Measurements from ENCODE around the gene OGFR.

Gene OGFR

DNA sequence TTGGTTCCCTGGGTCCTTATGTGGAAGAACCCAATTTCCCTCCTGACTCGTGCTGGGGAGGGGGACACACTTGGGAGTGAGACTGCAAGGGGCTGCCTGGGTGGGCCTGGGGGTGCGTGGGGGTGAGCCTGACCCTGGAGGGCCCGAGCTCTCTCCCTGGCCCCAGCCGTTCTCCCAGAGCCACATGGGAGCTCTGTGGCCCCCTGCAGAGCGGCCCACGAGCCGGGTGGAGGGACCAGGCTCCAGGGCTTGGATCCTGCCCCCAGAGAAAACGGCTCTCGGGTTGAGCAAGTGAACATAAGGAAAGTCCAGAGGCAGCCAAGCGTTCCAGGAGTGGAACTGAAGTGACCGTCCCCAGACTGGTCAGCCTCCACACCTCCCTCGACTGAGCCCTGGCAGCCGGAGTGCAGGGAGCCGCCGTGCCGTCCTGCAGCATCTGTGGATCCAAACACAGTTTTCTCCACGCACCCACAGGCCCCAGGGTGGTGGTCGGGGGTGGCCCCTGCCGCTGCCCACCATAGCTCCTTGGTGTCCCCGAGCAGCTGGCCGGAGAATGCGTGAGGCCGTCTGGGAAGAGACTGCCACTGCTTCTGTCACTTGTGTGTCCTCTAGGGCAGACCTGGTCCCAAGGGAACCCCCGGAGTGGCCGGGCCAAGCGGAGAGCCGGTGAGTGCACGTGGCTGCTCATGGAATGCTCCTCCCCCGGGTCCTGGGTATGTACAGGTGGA lies 22.8 kb downstream of the OGFR start:
- Histone ChIP-seq H3K9me2 (replicated peaks; ENCODE audit: insufficient read depth, low read length) (no peaks in the 10 kb centered on the region), H4K20me1 (ENCODE audit: low read depth, low read length) (no peaks in the 10 kb centered on the region), H3K27ac (ENCODE audit: low read depth, low read length) (no peak overlapping the region), H2AFZ (ENCODE audit: low read depth, low read length, severe bottlenecking) (no peak overlapping the region), H3K4me3 (ENCODE audit: insufficient read depth, low read length, poor library complexity, severe bottlenecking) (no peak overlapping the region), H3K36me3 (ENCODE audit: low read length) (no peaks in the 10 kb centered on the region), H3K9me3 (ENCODE audit: insufficient read depth, low read length) (no peaks in the 10 kb centered on the region), H3F3A (ENCODE audit: insufficient read depth) (no peaks in the 10 kb centered on the region), H3K4me2 (ENCODE audit: low read depth, low read length, poor library complexity, severe bottlenecking) (no peak overlapping the region), H3K27me3 (ENCODE audit: low read length) (no peaks in the 10 kb centered on the region), H3K9ac (ENCODE audit: low read length) (no peak overlapping the region), H3K79me2 (ENCODE audit: insufficient read depth, low read length) (no peaks in the 10 kb centered on the region)
- no peak for TF ChIP-seq EZH2phosphoT487 (conservative IDR thresholded peaks at IDR 0.05; ENCODE audit: low read length)
- TF ChIP-seq, protein P1, sequence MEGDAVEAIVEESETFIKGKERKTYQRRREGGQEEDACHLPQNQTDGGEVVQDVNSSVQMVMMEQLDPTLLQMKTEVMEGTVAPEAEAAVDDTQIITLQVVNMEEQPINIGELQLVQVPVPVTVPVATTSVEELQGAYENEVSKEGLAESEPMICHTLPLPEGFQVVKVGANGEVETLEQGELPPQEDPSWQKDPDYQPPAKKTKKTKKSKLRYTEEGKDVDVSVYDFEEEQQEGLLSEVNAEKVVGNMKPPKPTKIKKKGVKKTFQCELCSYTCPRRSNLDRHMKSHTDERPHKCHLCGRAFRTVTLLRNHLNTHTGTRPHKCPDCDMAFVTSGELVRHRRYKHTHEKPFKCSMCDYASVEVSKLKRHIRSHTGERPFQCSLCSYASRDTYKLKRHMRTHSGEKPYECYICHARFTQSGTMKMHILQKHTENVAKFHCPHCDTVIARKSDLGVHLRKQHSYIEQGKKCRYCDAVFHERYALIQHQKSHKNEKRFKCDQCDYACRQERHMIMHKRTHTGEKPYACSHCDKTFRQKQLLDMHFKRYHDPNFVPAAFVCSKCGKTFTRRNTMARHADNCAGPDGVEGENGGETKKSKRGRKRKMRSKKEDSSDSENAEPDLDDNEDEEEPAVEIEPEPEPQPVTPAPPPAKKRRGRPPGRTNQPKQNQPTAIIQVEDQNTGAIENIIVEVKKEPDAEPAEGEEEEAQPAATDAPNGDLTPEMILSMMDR (IDR thresholded peaks at IDR 0.05; ENCODE audit: insufficient read depth, low read length, poor library complexity, severe bottlenecking): no peak

DNA sequence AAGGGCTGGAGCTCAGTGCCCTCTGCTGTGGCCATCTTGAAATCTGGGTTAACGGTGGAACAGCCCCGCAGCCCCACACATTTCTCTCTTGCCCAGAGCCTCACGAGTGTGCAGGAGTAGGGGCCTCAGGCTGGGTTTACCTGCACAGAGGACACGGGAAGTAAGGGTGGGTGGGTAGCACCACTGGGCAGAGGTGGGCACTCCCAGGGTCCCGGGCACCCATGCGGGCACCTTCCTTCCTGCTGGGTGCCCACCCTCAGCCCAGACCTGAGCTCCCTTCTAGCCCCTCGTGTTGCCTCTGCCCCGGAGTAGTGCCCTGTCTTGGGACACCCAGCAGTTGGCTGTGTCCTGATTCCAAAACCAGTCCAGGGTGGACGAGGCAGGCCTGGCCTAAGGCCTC lies 23.4 kb downstream of the OGFR start:
- Histone ChIP-seq H3K79me2 (ENCODE audit: insufficient read depth, low read length) (no peaks in the 10 kb centered on the region), H3K4me3 (ENCODE audit: insufficient read depth, low read length, poor library complexity, severe bottlenecking) (no peak overlapping the region), H4K20me1 (ENCODE audit: low read depth, low read length) (no peaks in the 10 kb centered on the region), H3K9ac (ENCODE audit: low read length) (no peak overlapping the region), H2AFZ (ENCODE audit: low read depth, low read length, severe bottlenecking) (no peak overlapping the region), H3F3A (ENCODE audit: insufficient read depth) (no peaks in the 10 kb centered on the region), H3K27me3 (ENCODE audit: low read length) (no peaks in the 10 kb centered on the region), H3K9me2 (replicated peaks; ENCODE audit: insufficient read depth, low read length) (no peaks in the 10 kb centered on the region), H3K27ac (ENCODE audit: low read depth, low read length) (no peak overlapping the region), H3K36me3 (ENCODE audit: low read length) (no peaks in the 10 kb centered on the region), H3K4me2 (ENCODE audit: low read depth, low read length, poor library complexity, severe bottlenecking) (no peak overlapping the region), H3K9me3 (ENCODE audit: insufficient read depth, low read length) (no peaks in the 10 kb centered on the region)
- TF ChIP-seq, protein P1 (IDR thresholded peaks at IDR 0.05; ENCODE audit: insufficient read depth, low read length, poor library complexity, severe bottlenecking): no peak
- no peak for TF ChIP-seq EZH2phosphoT487 (conservative IDR thresholded peaks at IDR 0.05; ENCODE audit: low read length)

DNA sequence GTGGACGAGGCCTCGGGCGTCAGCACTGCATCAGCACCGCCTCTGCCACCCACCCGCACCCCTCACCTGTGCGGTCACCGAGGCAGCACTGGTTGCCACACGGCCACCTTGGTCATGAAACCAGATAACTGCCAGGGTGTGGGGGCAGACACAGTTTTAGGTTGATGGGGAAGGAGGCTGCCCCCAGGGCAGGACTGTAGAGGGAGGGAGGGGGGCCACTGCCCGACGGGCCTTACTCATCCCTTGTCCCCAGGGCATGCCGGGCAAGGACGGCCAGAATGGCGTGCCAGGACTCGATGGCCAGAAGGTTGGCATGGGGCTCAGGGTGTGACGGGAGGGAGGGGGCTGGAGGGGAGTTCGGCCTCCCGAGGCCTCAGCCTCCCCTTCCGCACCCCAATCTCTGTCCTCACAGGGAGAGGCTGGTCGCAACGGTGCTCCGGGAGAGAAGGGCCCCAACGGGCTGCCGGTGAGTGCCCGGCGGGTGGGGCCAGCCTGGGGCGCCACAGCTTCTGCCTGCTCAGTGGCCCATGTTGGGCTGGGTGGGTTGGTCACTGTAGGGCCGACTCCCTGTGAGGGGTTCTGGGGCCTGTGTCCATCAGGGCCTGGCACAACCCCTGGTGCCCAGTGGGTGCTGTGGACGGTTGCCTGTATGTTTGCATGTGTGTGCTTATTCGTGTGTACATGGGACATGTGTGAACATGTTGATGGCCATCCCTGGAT lies 24.0 kb downstream of the OGFR start:
- Histone ChIP-seq H2AFZ (ENCODE audit: low read depth, low read length, severe bottlenecking) (no peak overlapping the region), H3K79me2 (ENCODE audit: insufficient read depth, low read length) (no peaks in the 10 kb centered on the region), H3K9ac (ENCODE audit: low read length) (no peak overlapping the region), H3K9me3 (ENCODE audit: insufficient read depth, low read length) (no peaks in the 10 kb centered on the region), H3K27ac (ENCODE audit: low read depth, low read length) (no peak overlapping the region), H3K4me2 (ENCODE audit: low read depth, low read length, poor library complexity, severe bottlenecking) (no peak overlapping the region), H4K20me1 (ENCODE audit: low read depth, low read length) (no peaks in the 10 kb centered on the region), H3K9me2 (replicated peaks; ENCODE audit: insufficient read depth, low read length) (no peaks in the 10 kb centered on the region), H3K36me3 (ENCODE audit: low read length) (no peaks in the 10 kb centered on the region), H3K27me3 (ENCODE audit: low read length) (no peaks in the 10 kb centered on the region), H3F3A (ENCODE audit: insufficient read depth) (no peaks in the 10 kb centered on the region), H3K4me3 (ENCODE audit: insufficient read depth, low read length, poor library complexity, severe bottlenecking) (no peak overlapping the region)
- TF ChIP-seq, protein P1 (IDR thresholded peaks at IDR 0.05; ENCODE audit: insufficient read depth, low read length, poor library complexity, severe bottlenecking): no peak
- TF ChIP-seq EZH2phosphoT487 (conservative IDR thresholded peaks at IDR 0.05; ENCODE audit: low read length): no peak

Data from SU-DHL-6 (cell line).